H9 (cell line): ENCODE measurements around the gene TRIP10. TPM values are rescaled to one million over a fixed set of nuclear protein-coding genes. Genes with fewer than 3 reads are reported as not detected.
A peak's percentile ranks its signal among the peaks of the same experiment; 100 is the strongest.

Experiments
- DNase-seq: peaks from one replicate; pipeline ENCODE4 v3.0.0-alpha.2; 2017
- H2AFZ ChIP-seq: one replicate; pipeline ENCODE4 v1.6.1; 2013; ENCODE audit warnings: mild to moderate bottlenecking, low read length, control low read depth, moderate library complexity
- H2AK5ac ChIP-seq: 2 replicates; pipeline ENCODE4 v1.6.1; 2013; ENCODE audit warnings: low read length, control low read depth, mixed read lengths; ENCODE audit not compliant: insufficient read length
- H2BK120ac ChIP-seq: one replicate; pipeline ENCODE4 v1.6.1; 2013; ENCODE audit warnings: low read depth, mild to moderate bottlenecking, low read length, control low read depth, inconsistent platforms; ENCODE audit not compliant: poor library complexity, severe bottlenecking
- H2BK12ac ChIP-seq: 2 replicates; pipeline ENCODE4 v1.6.1; 2013; ENCODE audit warnings: low read length, control low read depth, mixed read lengths, low read depth; ENCODE audit not compliant: insufficient read length
- H2BK15ac ChIP-seq: 2 replicates; pipeline ENCODE4 v1.6.1; 2013; ENCODE audit warnings: low read depth, low read length, control low read depth
- H2BK20ac ChIP-seq: one replicate; pipeline ENCODE4 v1.6.1; 2013; ENCODE audit warnings: low read depth, mild to moderate bottlenecking, low read length, control low read depth, inconsistent platforms; ENCODE audit not compliant: poor library complexity, severe bottlenecking
- H2BK5ac ChIP-seq: 2 replicates; pipeline ENCODE4 v1.6.1; 2013; ENCODE audit warnings: low read length, control low read depth, mixed read lengths; ENCODE audit not compliant: insufficient read length
- H3K14ac ChIP-seq: 2 replicates; pipeline ENCODE4 v1.6.1; 2013; ENCODE audit warnings: low read length, control low read depth; ENCODE audit not compliant: insufficient read depth
- H3K18ac ChIP-seq: 2 replicates; pipeline ENCODE4 v1.6.1; 2013; ENCODE audit warnings: low read depth, mild to moderate bottlenecking, mixed read lengths, low read length, control low read depth; ENCODE audit not compliant: insufficient read length
- H3K23ac ChIP-seq: 2 replicates; pipeline ENCODE4 v1.6.1; 2013; ENCODE audit warnings: low read length, control low read depth, mixed read lengths, low read depth; ENCODE audit not compliant: insufficient read length
- H3K23me2 ChIP-seq: 2 replicates; pipeline ENCODE4 v1.6.1; 2013; ENCODE audit warnings: low read depth, mild to moderate bottlenecking, mixed read lengths, low read length, control low read depth; ENCODE audit not compliant: insufficient read length, poor library complexity, severe bottlenecking
- H3K27ac ChIP-seq: 2 replicates; pipeline ENCODE4 v1.5.1; 2013; ENCODE audit warnings: low read length, control low read depth, mixed read lengths, low read depth; ENCODE audit not compliant: insufficient read length
- H3K27me3 ChIP-seq: 2 replicates; pipeline ENCODE4 v1.6.1; 2013; ENCODE audit warnings: low read length, control low read depth, inconsistent platforms; ENCODE audit not compliant: insufficient read depth
- H3K4ac ChIP-seq: 2 replicates; pipeline ENCODE4 v1.6.1; 2013; ENCODE audit warnings: low read depth, mild to moderate bottlenecking, control low read depth, inconsistent platforms, low read length, moderate library complexity
- H3K4me1 ChIP-seq: 2 replicates; pipeline ENCODE4 v1.6.1; 2013; ENCODE audit warnings: low read length, control low read depth, inconsistent platforms; ENCODE audit not compliant: insufficient read depth
- H3K4me2 ChIP-seq: 2 replicates; pipeline ENCODE4 v1.6.1; 2013; ENCODE audit warnings: low read length, control low read depth, mixed read lengths; ENCODE audit not compliant: insufficient read length, insufficient read depth
- H3K56ac ChIP-seq: 2 replicates; pipeline ENCODE4 v1.6.1; 2013; ENCODE audit warnings: low read depth, mild to moderate bottlenecking, mixed read lengths, low read length, control low read depth; ENCODE audit not compliant: insufficient read length
- H3K79me1 ChIP-seq: 2 replicates; pipeline ENCODE4 v1.6.1; 2013; ENCODE audit warnings: low read depth, mild to moderate bottlenecking, moderate library complexity, low read length, control low read depth, inconsistent platforms; ENCODE audit not compliant: insufficient read depth, poor library complexity, severe bottlenecking
- H3K79me2 ChIP-seq: 2 replicates; pipeline ENCODE4 v1.6.1; 2013; ENCODE audit warnings: low read length, control low read depth, inconsistent platforms; ENCODE audit not compliant: insufficient read depth
- H3K9ac ChIP-seq: 2 replicates; pipeline ENCODE4 v1.6.1; 2013; ENCODE audit warnings: low read length, control low read depth, mixed read lengths; ENCODE audit not compliant: insufficient read length; ENCODE audit errors: extremely low read depth
- H3K9me3 ChIP-seq: one replicate; pipeline ENCODE4 v1.6.1; 2013; ENCODE audit warnings: low read depth, low read length, inconsistent platforms; ENCODE audit not compliant: control insufficient read depth
- H3T11ph ChIP-seq: one replicate; pipeline ENCODE4 v1.6.1; 2013; ENCODE audit warnings: mild to moderate bottlenecking, low read length, control low read depth, inconsistent platforms
- H4K20me1 ChIP-seq: one replicate; pipeline ENCODE4 v1.6.1; 2013; ENCODE audit not compliant: control insufficient read depth, insufficient read length, insufficient read depth
- H4K5ac ChIP-seq: 2 replicates; pipeline ENCODE4 v1.6.1; 2013; ENCODE audit warnings: low read depth, mild to moderate bottlenecking, mixed read lengths, low read length, control low read depth; ENCODE audit not compliant: insufficient read length
- H4K8ac ChIP-seq: replicated peaks from 2 replicates; pipeline ENCODE4 v1.6.1; 2013; ENCODE audit warnings: low read length, control low read depth, mixed read lengths, low read depth; ENCODE audit not compliant: insufficient read length
- H4K91ac ChIP-seq: 2 replicates; pipeline ENCODE4 v1.6.1; 2013; ENCODE audit warnings: low read depth, mild to moderate bottlenecking, moderate library complexity, mixed read lengths, low read length, control low read depth; ENCODE audit not compliant: insufficient read length
- H3K27ac Mint-ChIP-seq, 3 experiments: 2 replicates in 2 of 3; 3 replicates in 1 of 3; pipeline ENCODE4 v1.8.0; 2020 to 2021; ENCODE audit warnings: mixed read lengths in 3 of 3, mild to moderate bottlenecking in 1 of 3, moderate library complexity in 1 of 3
- H3K27me3 Mint-ChIP-seq: 2 replicates; pipeline ENCODE4 v1.8.0; 2021; ENCODE audit warnings: low read depth, mild to moderate bottlenecking, moderate library complexity, mixed read lengths
- H3K36me3 Mint-ChIP-seq, 3 experiments: 2 replicates in 2 of 3; 3 replicates in 1 of 3; pipeline ENCODE4 v1.8.0; 2020 to 2021; ENCODE audit warnings: low read depth in 3 of 3, mixed read lengths in 3 of 3; ENCODE audit not compliant: insufficient read depth in 1 of 3
- H3K4me1 Mint-ChIP-seq, 2 experiments: 2 replicates each; pipeline ENCODE4 v1.8.0; 2020; ENCODE audit warnings: mixed read lengths in 2 of 2
- H3K4me3 Mint-ChIP-seq, 2 experiments: 2 replicates in 1 of 2; 3 replicates in 1 of 2; pipeline ENCODE4 v1.8.0; 2020 to 2021; ENCODE audit warnings: mild to moderate bottlenecking in 2 of 2, mixed read lengths in 2 of 2, moderate library complexity in 1 of 2
- H3K9me3 Mint-ChIP-seq, 2 experiments: 2 replicates in 1 of 2; 3 replicates in 1 of 2; pipeline ENCODE4 v1.8.0; 2020; ENCODE audit warnings: mild to moderate bottlenecking in 2 of 2, mixed read lengths in 2 of 2, moderate library complexity in 1 of 2
- CTCF ChIP-seq: fragments of 200-600 bp; sonication (generic); conservative IDR thresholded peaks from 3 replicates; pipeline ENCODE4 v1.8.0; 2021; ENCODE audit warnings: antibody characterized with exemption, mild to moderate bottlenecking
- WGBS: extraction: QIAGEN DNeasy Blood & Tissue Kit; methylation state at CpG from one replicate; pipeline ENCODE4 v1.1.7; 2013; ENCODE audit warnings: missing lambda C conversion rate, low lambda C conversion rate, mixed read lengths; ENCODE audit not compliant: insufficient read length; ENCODE audit errors: extremely low coverage; 5-methylcytosine and 5-hydroxymethylcytosine counted together
- total RNA-seq: library from RNA; stranded (reverse); gene quantifications from 2 replicates; pipeline ENCODE4 v1.2.1, GENCODE V29; 2021

TRIP10 gene
- total RNA-seq, 1 experiment from 2014 or later: 56.4 TPM

- peak overlapping the region; percentile 78 to 95 (median 89) for H3K27ac Mint-ChIP-seq
- H3K36me3 Mint-ChIP-seq: peaks cover 10 to 16% (median 12%) of the 10 kb centered on the region in 3 experiments
- H2BK12ac ChIP-seq: no peak overlapping the region
- H3K4me1 Mint-ChIP-seq: peaks cover 42 to 58% of the 10 kb centered on the region in 2 experiments
- H2BK120ac ChIP-seq: no peak overlapping the region
- peak overlapping the region; percentile 57; the same call in 1 of the 2 replicates for H2BK15ac ChIP-seq
- peak overlapping the region; percentile 88 to 97 for H3K4me3 Mint-ChIP-seq
- no peak overlapping the region for H3T11ph ChIP-seq
- H3K27me3 ChIP-seq: no peaks in the 10 kb centered on the region
- H4K8ac ChIP-seq: no peak overlapping the region
- H3K18ac ChIP-seq: peak overlapping the region; percentile 92
- no peak overlapping the region for H3K27ac ChIP-seq
- no peaks in the 10 kb centered on the region for H3K9me3 ChIP-seq
- no peak overlapping the region for H2BK20ac ChIP-seq
- H3K14ac ChIP-seq: peak overlapping the region; percentile 60
- H4K5ac ChIP-seq: no peak overlapping the region
- no peak overlapping the region for H3K56ac ChIP-seq
- H3K23me2 ChIP-seq: peaks cover 25% of the 10 kb centered on the region
- no peak overlapping the region for H3K4ac ChIP-seq
- H3K79me1 ChIP-seq: no peaks in the 10 kb centered on the region
- no peaks in the 10 kb centered on the region for H4K20me1 ChIP-seq
- no peak overlapping the region for H4K91ac ChIP-seq
- no peak overlapping the region for H3K9ac ChIP-seq
- H3K23ac ChIP-seq: no peak overlapping the region
- DNase-seq: peak; percentile 86
- no CpG with 5 or more reads among the region's 13 CpGs for WGBS
- TF ChIP-seq CTCF: peak; percentile 73
- no peak overlapping the region for H2AK5ac ChIP-seq
- H3K9me3 Mint-ChIP-seq: no peaks in the 10 kb centered on the region
- peaks cover 10% of the 10 kb centered on the region for H3K4me1 ChIP-seq
- no peak overlapping the region for H2BK5ac ChIP-seq
- H3K79me2 ChIP-seq: no peaks in the 10 kb centered on the region; the same call in 1 of the 2 replicates
- no peak overlapping the region for H2AFZ ChIP-seq
- peak overlapping the region; percentile 79 for H3K4me2 ChIP-seq
- no peaks in the 10 kb centered on the region for H3K27me3 Mint-ChIP-seq
Measured at GRCh38 chr19:6737873-6738786, 1.4 kb upstream of the TRIP10 start.
